ENCODE results near the gene TMEM106B. TPM values are rescaled to one million over a fixed set of nuclear protein-coding genes. Genes with fewer than 3 reads are reported as not detected.

Gene TMEM106B
- polyA plus RNA-seq, 1 experiment: 25.1 TPM

- no peaks in the 10 kb centered on the region for H3K36me3 ChIP-seq (ENCODE audit: control insufficient read depth, insufficient read depth, low read length)
- no peak overlapping the region for H3K4me3 ChIP-seq (ENCODE audit: low read depth, low read length)
- CTCF ChIA-PET: no interaction called here
- no peak for DNase-seq (ENCODE audit: low read depth)
- POLR2A ChIA-PET: no interaction called here
- no peak for TF ChIP-seq CTCF (IDR thresholded peaks at IDR 0.05; ENCODE audit: insufficient read depth, low read depth, low read length)
- no peaks in the 10 kb centered on the region for H3K27me3 ChIP-seq (ENCODE audit: control insufficient read depth, insufficient read depth, low read length)
Observed at GRCh38 chr7:12249706-12250105, 38.6 kb downstream of the TMEM106B start.

GRCh38 chr7:12250232-12250631 is 39.1 kb downstream of the TMEM106B start:
- H3K27me3 ChIP-seq (ENCODE audit: control insufficient read depth, insufficient read depth, low read length): no peaks in the 10 kb centered on the region
- POLR2A ChIA-PET: no interaction called here
- no peak overlapping the region for H3K4me3 ChIP-seq (ENCODE audit: low read depth, low read length)
- no peak for DNase-seq (ENCODE audit: low read depth)
- H3K36me3 ChIP-seq (ENCODE audit: control insufficient read depth, insufficient read depth, low read length): no peaks in the 10 kb centered on the region
- TF ChIP-seq CTCF (IDR thresholded peaks at IDR 0.05; ENCODE audit: insufficient read depth, low read depth, low read length): no peak
- CTCF ChIA-PET: no interaction called here

GRCh38 chr7:12256090-12256489 is 45.0 kb downstream of the TMEM106B start:
- Histone ChIP-seq H3K36me3 (ENCODE audit: control insufficient read depth, insufficient read depth, low read length) (no peaks in the 10 kb centered on the region), H3K27me3 (ENCODE audit: control insufficient read depth, insufficient read depth, low read length) (no peaks in the 10 kb centered on the region), H3K4me3 (ENCODE audit: low read depth, low read length) (no peak overlapping the region)
- TF ChIP-seq CTCF (IDR thresholded peaks at IDR 0.05; ENCODE audit: insufficient read depth, low read depth, low read length): no peak
- POLR2A ChIA-PET: no interaction called here
- no peak for DNase-seq (ENCODE audit: low read depth)
- CTCF ChIA-PET: no interaction called here

GRCh38 chr7:12257582-12257981 is 46.5 kb downstream of the TMEM106B start:
- ChIA-PET CTCF (interaction anchor here (0.9 kb wide), 1 partner anchor 13 kb away, joined by 3 read pairs; no protein-coding TSS in a partner anchor), POLR2A (no interaction called here)
- no peaks in the 10 kb centered on the region for H3K27me3 ChIP-seq (ENCODE audit: control insufficient read depth, insufficient read depth, low read length)
- H3K4me3 ChIP-seq (ENCODE audit: low read depth, low read length): no peak overlapping the region
- H3K36me3 ChIP-seq (ENCODE audit: control insufficient read depth, insufficient read depth, low read length): no peaks in the 10 kb centered on the region
- DNase-seq (ENCODE audit: low read depth): no peak
- TF ChIP-seq CTCF (IDR thresholded peaks at IDR 0.05; ENCODE audit: insufficient read depth, low read depth, low read length): no peak

GRCh38 chr7:12258074-12258473 is 47.0 kb downstream of the TMEM106B start:
- DNase-seq (ENCODE audit: low read depth): no peak
- H3K4me3 ChIP-seq (ENCODE audit: low read depth, low read length): no peak overlapping the region
- H3K27me3 ChIP-seq (ENCODE audit: control insufficient read depth, insufficient read depth, low read length): no peaks in the 10 kb centered on the region
- TF ChIP-seq CTCF (IDR thresholded peaks at IDR 0.05; ENCODE audit: insufficient read depth, low read depth, low read length): no peak
- ChIA-PET POLR2A (no interaction called here), CTCF (interaction anchor here (0.9 kb wide), 1 partner anchor 12 kb away, joined by 3 read pairs; no protein-coding TSS in a partner anchor)
- H3K36me3 ChIP-seq (ENCODE audit: control insufficient read depth, insufficient read depth, low read length): no peaks in the 10 kb centered on the region

Measured in BJ (cell line).